OCI-LY1 (cell line): ENCODE measurements around the gene SNED1.

Source experiments
- H2AFZ ChIP-seq: fragments of 200-600 bp; sonication (generic), shearing (Covaris generic); 2 replicates; pipeline ENCODE4 v1.6.0; 2014; ENCODE audit warnings: antibody characterized with exemption, mild to moderate bottlenecking, low read length
- H3F3A ChIP-seq: fragments of 200-600 bp; sonication (generic), shearing (Covaris generic); 2 replicates; pipeline ENCODE4 v1.6.0; 2014; ENCODE audit warnings: mild to moderate bottlenecking, antibody characterized with exemption, low read length, moderate library complexity; ENCODE audit not compliant: insufficient read depth
- H3K27ac ChIP-seq: fragments of 200-600 bp; sonication (generic); 2 replicates; pipeline ENCODE4 v1.5.1; 2014; ENCODE audit warnings: low read length, mixed run types, mild to moderate bottlenecking, low read depth; ENCODE audit not compliant: poor library complexity, severe bottlenecking
- H3K27me3 ChIP-seq: fragments of 200-600 bp; sonication (generic); 2 replicates; pipeline ENCODE4 v1.6.0; 2014; ENCODE audit warnings: antibody characterized with exemption, mild to moderate bottlenecking, low read length, moderate library complexity; ENCODE audit not compliant: insufficient read depth
- H3K36me3 ChIP-seq: fragments of 200-600 bp; sonication (generic); 2 replicates; pipeline ENCODE4 v1.6.1; 2014; ENCODE audit warnings: mild to moderate bottlenecking, antibody characterized with exemption, low read length, moderate library complexity, mixed read lengths; ENCODE audit not compliant: insufficient read depth
- H3K4me1 ChIP-seq: fragments of 200-600 bp; sonication (generic); 2 replicates; pipeline ENCODE4 v1.5.1; 2014; ENCODE audit warnings: mild to moderate bottlenecking, low read length, moderate library complexity; ENCODE audit not compliant: insufficient read depth, severe bottlenecking
- H3K4me2 ChIP-seq: fragments of 200-600 bp; sonication (generic), shearing (Covaris generic); 2 replicates; pipeline ENCODE4 v1.6.1; 2014; ENCODE audit warnings: low read length
- H3K4me3 ChIP-seq: fragments of 200-600 bp; sonication (generic); 2 replicates; pipeline ENCODE4 v1.5.1; 2014; ENCODE audit warnings: low read length, low read depth, mild to moderate bottlenecking, mixed read lengths; ENCODE audit not compliant: poor library complexity, severe bottlenecking
- H3K79me2 ChIP-seq: fragments of 200-600 bp; shearing (Covaris generic); 2 replicates; pipeline ENCODE4 v1.6.1; 2016; ENCODE audit warnings: mixed run types, low read length, mixed read lengths; ENCODE audit not compliant: insufficient read depth
- H3K9ac ChIP-seq: fragments of 200-600 bp; sonication (generic), shearing (Covaris generic); 2 replicates; pipeline ENCODE4 v1.6.1; 2014; ENCODE audit warnings: mild to moderate bottlenecking, low read length, mixed read lengths
- H3K9me2 ChIP-seq: fragments of 200-600 bp; sonication (generic), shearing (Covaris generic); 2 replicates; pipeline ENCODE4 v1.6.1; 2014; ENCODE audit warnings: low read depth, mild to moderate bottlenecking, low read length, mixed read lengths
- H3K9me3 ChIP-seq: fragments of 200-600 bp; shearing (Covaris generic); 2 replicates; pipeline ENCODE4 v1.6.1; 2014; ENCODE audit warnings: low read length, mixed read lengths
- H4K20me1 ChIP-seq: fragments of 200-600 bp; sonication (generic), shearing (Covaris generic); 2 replicates; pipeline ENCODE4 v1.6.0; 2016; ENCODE audit warnings: mild to moderate bottlenecking, low read length; ENCODE audit not compliant: insufficient read depth
- CTCF ChIP-seq: fragments of 200-600 bp; sonication (generic), shearing (Covaris generic); IDR thresholded peaks from 2 replicates; pipeline ENCODE4 v1.5.1; 2017; ENCODE audit warnings: mild to moderate bottlenecking, antibody characterized with exemption, low read length, moderate library complexity, mixed read lengths
- EZH2 ChIP-seq: fragments of 200-600 bp; sonication (generic), shearing (Covaris generic); IDR thresholded peaks from 2 replicates; pipeline ENCODE4 v1.8.0; 2017; ENCODE audit warnings: borderline replicate concordance, mixed run types, mild to moderate bottlenecking, antibody characterized with exemption, low read length, moderate library complexity, mixed read lengths

SNED1 gene

GRCh38 chr2:241088376-241088775, 90.0 kb downstream of the SNED1 start:
- H3K27me3 ChIP-seq: no peaks in the 10 kb centered on the region
- no peaks in the 10 kb centered on the region for H3K9me2 ChIP-seq
- H3K4me1 ChIP-seq: no peaks in the 10 kb centered on the region
- H3K4me3 ChIP-seq: no peak overlapping the region
- H2AFZ ChIP-seq: no peak overlapping the region
- H3F3A ChIP-seq: no peaks in the 10 kb centered on the region
- no peak overlapping the region for H3K27ac ChIP-seq
- peaks cover 64% of the 10 kb centered on the region for H3K36me3 ChIP-seq
- H3K9ac ChIP-seq: no peak overlapping the region
- H4K20me1 ChIP-seq: no peaks in the 10 kb centered on the region
- H3K9me3 ChIP-seq: no peaks in the 10 kb centered on the region
- no peaks in the 10 kb centered on the region for H3K79me2 ChIP-seq
- TF ChIP-seq CTCF: no peak
- TF ChIP-seq EZH2: no peak
- H3K4me2 ChIP-seq: no peak overlapping the region

- Histone ChIP-seq H3K4me3 (no peak overlapping the region), H3K9me2 (no peaks in the 10 kb centered on the region), H3K4me2 (no peak overlapping the region), H3K79me2 (no peaks in the 10 kb centered on the region), H3K9ac (no peak overlapping the region), H3K36me3 (peaks cover 71% of the 10 kb centered on the region), H3K27ac (no peak overlapping the region), H4K20me1 (no peaks in the 10 kb centered on the region), H3K27me3 (no peaks in the 10 kb centered on the region), H3F3A (no peaks in the 10 kb centered on the region), H2AFZ (no peak overlapping the region), H3K4me1 (no peaks in the 10 kb centered on the region), H3K9me3 (no peaks in the 10 kb centered on the region)
- no peak for TF ChIP-seq CTCF
- TF ChIP-seq EZH2: no peak
Measured at GRCh38 chr2:241088791-241089732, 90.6 kb downstream of the SNED1 start.

- H3K79me2 ChIP-seq: no peaks in the 10 kb centered on the region
- H3K4me1 ChIP-seq: no peaks in the 10 kb centered on the region
- H3K9me2 ChIP-seq: no peaks in the 10 kb centered on the region
- no peak overlapping the region for H3K4me3 ChIP-seq
- no peak overlapping the region for H2AFZ ChIP-seq
- H3K4me2 ChIP-seq: no peak overlapping the region
- H3K9ac ChIP-seq: no peak overlapping the region
- H3K27me3 ChIP-seq: no peaks in the 10 kb centered on the region
- no peaks in the 10 kb centered on the region for H3K9me3 ChIP-seq
- no peak overlapping the region for H3K27ac ChIP-seq
- TF ChIP-seq EZH2 (no peak), CTCF (no peak)
- no peaks in the 10 kb centered on the region for H3F3A ChIP-seq
- no peaks in the 10 kb centered on the region for H4K20me1 ChIP-seq
- peaks cover 90% of the 10 kb centered on the region for H3K36me3 ChIP-seq
Measured at GRCh38 chr2:241091201-241091600, 92.8 kb downstream of the SNED1 start.
